Ishikawa (cell line): ENCODE measurements around the gene CA10.

Source experiments
- CEBPB ChIP-seq: IDR thresholded peaks from 2 replicates; pipeline ENCODE4 v1.6.1; 2012
- EGR1 ChIP-seq: IDR thresholded peaks from 2 replicates; pipeline ENCODE4 v1.6.1; 2012
- EP300 ChIP-seq: IDR thresholded peaks from 2 replicates; pipeline ENCODE4 v1.6.1; 2012; ENCODE audit warnings: borderline replicate concordance
- FOXM1 ChIP-seq: IDR thresholded peaks from 2 replicates; pipeline ENCODE4 v1.6.1; 2012; ENCODE audit warnings: low read depth, borderline replicate concordance
- NFIC ChIP-seq: IDR thresholded peaks from 2 replicates; pipeline ENCODE4 v1.6.1; 2012
- RAD21 ChIP-seq: IDR thresholded peaks from 2 replicates; pipeline ENCODE4 v1.6.1; 2012; ENCODE audit warnings: low read depth
- TAF1 ChIP-seq: IDR thresholded peaks from 2 replicates; pipeline ENCODE4 v1.6.1; 2012; ENCODE audit warnings: low read depth, mild to moderate bottlenecking
- TCF12 ChIP-seq: IDR thresholded peaks from 2 replicates; pipeline ENCODE4 v1.6.1; 2012; ENCODE audit warnings: low read depth
- TEAD4 ChIP-seq: IDR thresholded peaks from 2 replicates; pipeline ENCODE4 v1.6.1; 2012
- YY1 ChIP-seq: IDR thresholded peaks from 2 replicates; pipeline ENCODE4 v1.6.1; 2012; ENCODE audit warnings: low read depth
- ZBTB7A ChIP-seq: IDR thresholded peaks from 2 replicates; pipeline ENCODE4 v1.6.1; 2012; ENCODE audit warnings: low read depth
- TF ChIP-seq, protein P1 (sequence below): IDR thresholded peaks from 2 replicates; pipeline ENCODE4 v1.6.1; 2012; ENCODE audit warnings: low read depth, mild to moderate bottlenecking
- TF ChIP-seq, protein P2 (sequence below): IDR thresholded peaks from 2 replicates; pipeline ENCODE4 v1.6.1; 2012
- TF ChIP-seq, protein P3 (sequence below): IDR thresholded peaks from 2 replicates; pipeline ENCODE4 v1.6.1; 2012

DNA sequence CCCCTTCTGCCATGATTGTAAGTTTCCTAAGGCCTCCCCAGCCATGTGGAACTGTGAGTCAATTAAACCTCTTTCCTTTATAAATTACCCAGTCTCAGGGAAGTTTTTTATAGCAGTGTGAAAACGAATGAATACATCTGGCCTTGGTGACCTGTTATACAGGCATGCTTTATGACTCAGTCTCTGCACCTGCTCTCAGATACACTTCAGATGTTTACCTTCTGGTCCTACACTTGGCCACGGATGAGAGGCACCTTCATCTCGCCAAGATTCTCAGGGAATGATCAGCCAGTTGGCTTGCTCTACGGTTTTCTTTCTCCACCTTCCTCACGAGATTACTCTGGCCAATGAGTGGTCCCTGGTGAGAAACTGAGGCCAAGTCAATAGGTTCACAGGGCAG, 304.7 kb downstream of the CA10 start:
- TF ChIP-seq CEBPB (no peak), TCF12 (no peak), ZBTB7A (no peak), EP300 (no peak), RAD21 (no peak), TEAD4 (no peak), TAF1 (no peak), FOXM1 (no peak), YY1 (no peak), EGR1 (no peak), NFIC (no peak)
- TF ChIP-seq, protein P1, sequence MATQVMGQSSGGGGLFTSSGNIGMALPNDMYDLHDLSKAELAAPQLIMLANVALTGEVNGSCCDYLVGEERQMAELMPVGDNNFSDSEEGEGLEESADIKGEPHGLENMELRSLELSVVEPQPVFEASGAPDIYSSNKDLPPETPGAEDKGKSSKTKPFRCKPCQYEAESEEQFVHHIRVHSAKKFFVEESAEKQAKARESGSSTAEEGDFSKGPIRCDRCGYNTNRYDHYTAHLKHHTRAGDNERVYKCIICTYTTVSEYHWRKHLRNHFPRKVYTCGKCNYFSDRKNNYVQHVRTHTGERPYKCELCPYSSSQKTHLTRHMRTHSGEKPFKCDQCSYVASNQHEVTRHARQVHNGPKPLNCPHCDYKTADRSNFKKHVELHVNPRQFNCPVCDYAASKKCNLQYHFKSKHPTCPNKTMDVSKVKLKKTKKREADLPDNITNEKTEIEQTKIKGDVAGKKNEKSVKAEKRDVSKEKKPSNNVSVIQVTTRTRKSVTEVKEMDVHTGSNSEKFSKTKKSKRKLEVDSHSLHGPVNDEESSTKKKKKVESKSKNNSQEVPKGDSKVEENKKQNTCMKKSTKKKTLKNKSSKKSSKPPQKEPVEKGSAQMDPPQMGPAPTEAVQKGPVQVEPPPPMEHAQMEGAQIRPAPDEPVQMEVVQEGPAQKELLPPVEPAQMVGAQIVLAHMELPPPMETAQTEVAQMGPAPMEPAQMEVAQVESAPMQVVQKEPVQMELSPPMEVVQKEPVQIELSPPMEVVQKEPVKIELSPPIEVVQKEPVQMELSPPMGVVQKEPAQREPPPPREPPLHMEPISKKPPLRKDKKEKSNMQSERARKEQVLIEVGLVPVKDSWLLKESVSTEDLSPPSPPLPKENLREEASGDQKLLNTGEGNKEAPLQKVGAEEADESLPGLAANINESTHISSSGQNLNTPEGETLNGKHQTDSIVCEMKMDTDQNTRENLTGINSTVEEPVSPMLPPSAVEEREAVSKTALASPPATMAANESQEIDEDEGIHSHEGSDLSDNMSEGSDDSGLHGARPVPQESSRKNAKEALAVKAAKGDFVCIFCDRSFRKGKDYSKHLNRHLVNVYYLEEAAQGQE: no peak
- TF ChIP-seq, protein P2, sequence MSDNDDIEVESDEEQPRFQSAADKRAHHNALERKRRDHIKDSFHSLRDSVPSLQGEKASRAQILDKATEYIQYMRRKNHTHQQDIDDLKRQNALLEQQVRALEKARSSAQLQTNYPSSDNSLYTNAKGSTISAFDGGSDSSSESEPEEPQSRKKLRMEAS: no peak
- TF ChIP-seq, protein P3, sequence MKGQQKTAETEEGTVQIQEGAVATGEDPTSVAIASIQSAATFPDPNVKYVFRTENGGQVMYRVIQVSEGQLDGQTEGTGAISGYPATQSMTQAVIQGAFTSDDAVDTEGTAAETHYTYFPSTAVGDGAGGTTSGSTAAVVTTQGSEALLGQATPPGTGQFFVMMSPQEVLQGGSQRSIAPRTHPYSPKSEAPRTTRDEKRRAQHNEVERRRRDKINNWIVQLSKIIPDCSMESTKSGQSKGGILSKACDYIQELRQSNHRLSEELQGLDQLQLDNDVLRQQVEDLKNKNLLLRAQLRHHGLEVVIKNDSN: no peak
